ENCODE results near the gene ABCC11.

Gene ABCC11

GRCh38 chr16:48204825-48205151 is 42.6 kb downstream of the ABCC11 start:
- TF ChIP-seq SIN3A (IDR thresholded peaks at IDR 0.05; ENCODE audit: borderline replicate concordance, insufficient read depth, low read length) = no peak

- TF ChIP-seq POLR2AphosphoS5 (IDR thresholded peaks at IDR 0.05; ENCODE audit: low read depth, low read length) (no peak), FOXP2 (optimal IDR thresholded peaks at IDR 0.05; ENCODE audit: borderline replicate concordance, extremely low read depth, extremely low read length, insufficient read depth) (no peak), TAF1 (IDR thresholded peaks at IDR 0.05; ENCODE audit: borderline replicate concordance, insufficient read depth, low read length) (no peak), REST (IDR thresholded peaks at IDR 0.05; ENCODE audit: insufficient read depth in 1 of 2, low read depth in 2 of 2, low read length in 2 of 2) (no peak), SIN3A (IDR thresholded peaks at IDR 0.05; ENCODE audit: borderline replicate concordance, insufficient read depth, low read length) (no peak)
Measured at GRCh38 chr16:48203974-48204824, 43.1 kb downstream of the ABCC11 start.

GRCh38 chr16:48201515-48202201 is 45.7 kb downstream of the ABCC11 start:
- no peak for TF ChIP-seq TAF1 (IDR thresholded peaks at IDR 0.05; ENCODE audit: borderline replicate concordance, insufficient read depth, low read length)
- TF ChIP-seq REST (IDR thresholded peaks at IDR 0.05; ENCODE audit: insufficient read depth in 1 of 2, low read depth in 2 of 2, low read length in 2 of 2) = no peak
- TF ChIP-seq SIN3A (IDR thresholded peaks at IDR 0.05; ENCODE audit: borderline replicate concordance, insufficient read depth, low read length) = no peak
- no peak for TF ChIP-seq FOXP2 (optimal IDR thresholded peaks at IDR 0.05; ENCODE audit: borderline replicate concordance, extremely low read depth, extremely low read length, insufficient read depth)
- TF ChIP-seq POLR2AphosphoS5 (IDR thresholded peaks at IDR 0.05; ENCODE audit: low read depth, low read length) = no peak

- TF ChIP-seq POLR2AphosphoS5 (IDR thresholded peaks at IDR 0.05; ENCODE audit: low read depth, low read length) (no peak), SIN3A (IDR thresholded peaks at IDR 0.05; ENCODE audit: borderline replicate concordance, insufficient read depth, low read length) (no peak), REST (IDR thresholded peaks at IDR 0.05; ENCODE audit: insufficient read depth in 1 of 2, low read depth in 2 of 2, low read length in 2 of 2) (no peak)
Measured at GRCh38 chr16:48197294-48197693, 50.0 kb downstream of the ABCC11 start.

- TF ChIP-seq REST (IDR thresholded peaks at IDR 0.05; ENCODE audit: insufficient read depth in 1 of 2, low read depth in 2 of 2, low read length in 2 of 2) = no peak
- no peak for TF ChIP-seq TAF1 (IDR thresholded peaks at IDR 0.05; ENCODE audit: borderline replicate concordance, insufficient read depth, low read length)
- TF ChIP-seq FOXP2 (optimal IDR thresholded peaks at IDR 0.05; ENCODE audit: borderline replicate concordance, extremely low read depth, extremely low read length, insufficient read depth) = no peak
- no peak for TF ChIP-seq SIN3A (IDR thresholded peaks at IDR 0.05; ENCODE audit: borderline replicate concordance, insufficient read depth, low read length)
- no peak for TF ChIP-seq POLR2AphosphoS5 (IDR thresholded peaks at IDR 0.05; ENCODE audit: low read depth, low read length)
Measured at GRCh38 chr16:48194828-48195556, 52.3 kb downstream of the ABCC11 start.

All from PFSK-1 (cell line).